ENCODE data around the gene PLEKHA6.

PLEKHA6 gene

GRCh38 chr1:204174958-204175357 is 184.8 kb downstream of the PLEKHA6 start:
- no peak overlapping the region for H3K27ac ChIP-seq (ENCODE audit: low read length)
- no peak overlapping the region for H3K4me3 ChIP-seq (ENCODE audit: low read length)
- H3K27me3 ChIP-seq (ENCODE audit: control insufficient read depth, insufficient read depth, low read length): peaks cover 4% of the 10 kb centered on the region
- H3K4me1 ChIP-seq (ENCODE audit: control insufficient read depth, low read depth, low read length): no peaks in the 10 kb centered on the region
- H3K9ac ChIP-seq (ENCODE audit: low read length): no peak overlapping the region
- H3K36me3 ChIP-seq (ENCODE audit: control insufficient read depth, low read depth, low read length): no peaks in the 10 kb centered on the region
- H3K9me3 ChIP-seq (ENCODE audit: control insufficient read depth, low read depth, low read length): peaks cover 3% of the 10 kb centered on the region

DNA sequence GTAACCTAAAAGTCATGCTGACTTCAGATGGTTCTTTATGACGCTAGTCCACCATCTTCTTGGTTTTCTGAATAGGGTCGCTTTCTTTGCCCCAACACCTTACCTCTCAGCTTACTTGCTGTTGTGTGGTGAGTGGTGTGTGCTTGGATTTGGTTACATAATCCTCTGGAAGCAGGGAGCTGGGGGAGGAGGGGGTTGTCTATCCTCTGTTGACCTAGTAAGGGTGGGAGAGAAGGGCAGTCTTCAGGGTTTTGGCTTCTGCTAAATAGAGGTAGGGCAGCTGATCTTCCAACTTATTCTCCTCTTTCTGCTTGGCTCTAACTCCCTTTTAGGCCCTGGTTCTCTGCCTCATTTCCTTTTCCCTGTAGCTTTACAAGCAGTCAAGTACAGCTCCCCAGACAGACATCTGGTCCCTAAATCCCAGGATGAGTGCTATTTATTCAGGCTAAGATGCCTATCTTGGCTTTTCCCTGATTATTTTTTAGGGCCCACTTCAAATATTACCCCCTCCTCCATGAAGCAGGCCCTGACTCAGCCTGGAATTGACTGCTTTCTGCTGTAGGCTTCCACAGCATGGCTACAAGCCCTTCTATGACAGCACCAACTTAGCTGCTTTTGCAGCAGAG is 187.2 kb downstream of the PLEKHA6 start:
- H3K27ac ChIP-seq (ENCODE audit: low read length): no peak overlapping the region
- no peaks in the 10 kb centered on the region for H3K27me3 ChIP-seq (ENCODE audit: control insufficient read depth, insufficient read depth, low read length)
- no peak overlapping the region for H3K9ac ChIP-seq (ENCODE audit: low read length)
- peaks cover 15% of the 10 kb centered on the region for H3K9me3 ChIP-seq (ENCODE audit: control insufficient read depth, low read depth, low read length)
- H3K4me3 ChIP-seq (ENCODE audit: low read length): no peak overlapping the region
- no peaks in the 10 kb centered on the region for H3K36me3 ChIP-seq (ENCODE audit: control insufficient read depth, low read depth, low read length)
- no peaks in the 10 kb centered on the region for H3K4me1 ChIP-seq (ENCODE audit: control insufficient read depth, low read depth, low read length)

DNA sequence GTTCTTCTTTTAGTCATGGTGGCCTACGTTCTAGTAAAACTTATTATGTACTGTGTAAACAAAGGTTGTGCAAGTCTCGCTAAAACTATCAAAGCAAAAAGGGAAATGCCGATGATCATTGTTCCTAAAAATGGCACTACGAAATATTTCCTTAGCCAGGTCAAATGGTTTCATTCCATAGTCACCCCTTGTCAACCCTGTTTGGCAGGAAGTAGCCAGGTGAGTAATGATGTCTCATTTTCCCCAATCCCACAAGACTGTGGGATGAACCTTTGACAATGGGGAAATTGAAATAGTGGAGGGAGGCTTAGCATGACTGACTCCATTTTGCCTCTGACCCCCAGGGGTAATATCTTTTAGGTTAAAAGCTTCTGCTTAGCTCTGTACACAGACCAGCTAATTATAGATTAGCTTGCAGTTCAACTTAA is 188.0 kb downstream of the PLEKHA6 start:
- Histone ChIP-seq H3K27ac (ENCODE audit: low read length) (no peak overlapping the region), H3K9ac (ENCODE audit: low read length) (no peak overlapping the region), H3K9me3 (ENCODE audit: control insufficient read depth, low read depth, low read length) (peaks cover 15% of the 10 kb centered on the region), H3K36me3 (ENCODE audit: control insufficient read depth, low read depth, low read length) (no peaks in the 10 kb centered on the region), H3K4me3 (ENCODE audit: low read length) (no peak overlapping the region), H3K4me1 (ENCODE audit: control insufficient read depth, low read depth, low read length) (no peaks in the 10 kb centered on the region), H3K27me3 (ENCODE audit: control insufficient read depth, insufficient read depth, low read length) (no peaks in the 10 kb centered on the region)

GRCh38 chr1:204170494-204171155 is 189.1 kb downstream of the PLEKHA6 start:
- no peak overlapping the region for H3K4me3 ChIP-seq (ENCODE audit: low read length)
- H3K27ac ChIP-seq (ENCODE audit: low read length): no peak overlapping the region
- no peaks in the 10 kb centered on the region for H3K27me3 ChIP-seq (ENCODE audit: control insufficient read depth, insufficient read depth, low read length)
- H3K4me1 ChIP-seq (ENCODE audit: control insufficient read depth, low read depth, low read length): no peaks in the 10 kb centered on the region
- H3K9me3 ChIP-seq (ENCODE audit: control insufficient read depth, low read depth, low read length): peaks cover 15% of the 10 kb centered on the region
- H3K9ac ChIP-seq (ENCODE audit: low read length): no peak overlapping the region
- no peaks in the 10 kb centered on the region for H3K36me3 ChIP-seq (ENCODE audit: control insufficient read depth, low read depth, low read length)

- Histone ChIP-seq H3K9ac (ENCODE audit: low read length) (no peak overlapping the region), H3K36me3 (ENCODE audit: control insufficient read depth, low read depth, low read length) (no peaks in the 10 kb centered on the region), H3K27me3 (ENCODE audit: control insufficient read depth, insufficient read depth, low read length) (no peaks in the 10 kb centered on the region), H3K27ac (ENCODE audit: low read length) (no peak overlapping the region), H3K9me3 (ENCODE audit: control insufficient read depth, low read depth, low read length) (peaks cover 15% of the 10 kb centered on the region), H3K4me3 (ENCODE audit: low read length) (no peak overlapping the region), H3K4me1 (ENCODE audit: control insufficient read depth, low read depth, low read length) (no peaks in the 10 kb centered on the region)
Observed at GRCh38 chr1:204169858-204170257, 189.9 kb downstream of the PLEKHA6 start.
